ENCODE data around the gene CDC14B. TPM values are rescaled to one million over a fixed set of nuclear protein-coding genes. Genes with fewer than 3 reads are reported as not detected.
A peak's percentile ranks its signal among the peaks of the same experiment; 100 is the strongest.

The CDC14B gene
- total RNA-seq, 1 experiment from 2014 or later: 28.4 TPM

DNA sequence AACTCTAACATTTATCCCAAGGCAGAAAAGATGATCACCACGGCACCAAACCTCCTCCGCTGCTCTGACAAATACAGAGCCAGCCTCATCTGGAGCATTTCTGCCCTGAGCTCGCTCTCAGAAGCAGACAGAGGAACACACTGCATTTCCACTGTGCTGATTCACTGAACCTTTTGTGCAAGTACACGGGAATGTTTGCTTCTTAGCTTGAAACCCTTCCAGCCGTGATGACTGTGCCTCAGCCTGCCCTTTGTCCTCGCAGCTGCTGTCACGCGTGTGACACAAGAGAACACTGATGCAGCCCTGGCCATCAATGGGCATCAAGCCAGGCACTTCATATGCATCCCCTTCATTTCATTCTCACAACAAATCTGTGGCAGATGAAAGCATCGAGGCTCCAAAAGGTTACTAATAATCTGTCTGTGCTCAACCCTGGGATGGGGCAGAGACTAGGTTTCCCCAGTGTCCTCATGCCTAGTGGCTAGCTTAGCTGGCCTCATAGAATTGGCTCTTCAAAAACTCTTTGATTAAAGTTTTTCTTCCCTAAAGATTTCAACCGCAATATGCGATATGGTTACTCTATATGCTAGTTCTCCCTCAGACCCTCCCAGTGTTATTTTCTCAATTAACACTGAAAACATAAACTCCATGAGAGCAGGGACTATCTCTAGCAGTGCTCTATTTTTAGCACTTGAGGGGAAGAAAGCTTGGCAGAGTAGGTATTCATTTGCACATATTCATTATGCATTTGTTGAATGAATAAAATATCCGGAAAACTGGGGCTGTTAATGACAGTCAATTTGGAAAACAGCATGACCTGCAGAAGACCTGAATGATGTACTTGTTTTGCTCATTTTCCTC lies 7.3 kb downstream of the CDC14B start:
- no peak overlapping the region for H3T11ph ChIP-seq (ENCODE audit: low read length)
- peak overlapping the region; percentile 11 for H3K4me2 ChIP-seq (ENCODE audit: insufficient read depth, insufficient read length, low read length)
- no peak overlapping the region for H2AFZ ChIP-seq (ENCODE audit: low read length)
- Mint-ChIP-seq H3K27ac (peak overlapping the region; percentile 23 to 89 (median 34); a peak in 4 of 7 replicates), H3K36me3 (ENCODE audit: insufficient read depth in 1 of 3, low read depth in 3 of 3) (no peaks in the 10 kb centered on the region), H3K4me3 (peak overlapping the region in 1 of 2 experiments; percentile 55; a peak in 3 of 5 replicates), H3K9me3 (no peaks in the 10 kb centered on the region), H3K4me1 (peaks cover 17 to 19% of the 10 kb centered on the region in 2 experiments), H3K27me3 (ENCODE audit: low read depth) (peaks cover 14% of the 10 kb centered on the region)
- H3K14ac ChIP-seq (ENCODE audit: insufficient read depth, low read length): peak overlapping the region; percentile 79
- H3K56ac ChIP-seq (ENCODE audit: insufficient read length, low read depth, low read length): no peak overlapping the region
- H3K18ac ChIP-seq (ENCODE audit: insufficient read length, low read depth, low read length): peak overlapping the region; percentile 45
- H2BK20ac ChIP-seq (ENCODE audit: low read depth, low read length, poor library complexity, severe bottlenecking): no peak overlapping the region
- H3K27ac ChIP-seq (ENCODE audit: insufficient read length, low read depth, low read length): no peak overlapping the region
- no peak overlapping the region for H3K9ac ChIP-seq (ENCODE audit: extremely low read depth, insufficient read length, low read length)
- TF ChIP-seq, protein P1, sequence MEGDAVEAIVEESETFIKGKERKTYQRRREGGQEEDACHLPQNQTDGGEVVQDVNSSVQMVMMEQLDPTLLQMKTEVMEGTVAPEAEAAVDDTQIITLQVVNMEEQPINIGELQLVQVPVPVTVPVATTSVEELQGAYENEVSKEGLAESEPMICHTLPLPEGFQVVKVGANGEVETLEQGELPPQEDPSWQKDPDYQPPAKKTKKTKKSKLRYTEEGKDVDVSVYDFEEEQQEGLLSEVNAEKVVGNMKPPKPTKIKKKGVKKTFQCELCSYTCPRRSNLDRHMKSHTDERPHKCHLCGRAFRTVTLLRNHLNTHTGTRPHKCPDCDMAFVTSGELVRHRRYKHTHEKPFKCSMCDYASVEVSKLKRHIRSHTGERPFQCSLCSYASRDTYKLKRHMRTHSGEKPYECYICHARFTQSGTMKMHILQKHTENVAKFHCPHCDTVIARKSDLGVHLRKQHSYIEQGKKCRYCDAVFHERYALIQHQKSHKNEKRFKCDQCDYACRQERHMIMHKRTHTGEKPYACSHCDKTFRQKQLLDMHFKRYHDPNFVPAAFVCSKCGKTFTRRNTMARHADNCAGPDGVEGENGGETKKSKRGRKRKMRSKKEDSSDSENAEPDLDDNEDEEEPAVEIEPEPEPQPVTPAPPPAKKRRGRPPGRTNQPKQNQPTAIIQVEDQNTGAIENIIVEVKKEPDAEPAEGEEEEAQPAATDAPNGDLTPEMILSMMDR (conservative IDR thresholded peaks at IDR 0.05): no peak
- no peak overlapping the region for H3K23ac ChIP-seq (ENCODE audit: insufficient read length, low read depth, low read length)
- no peak overlapping the region for H3K4ac ChIP-seq (ENCODE audit: low read depth, low read length)
- H3K4me1 ChIP-seq (ENCODE audit: insufficient read depth, low read length): peaks cover 12% of the 10 kb centered on the region; the same call in 1 of the 2 replicates
- no peaks in the 10 kb centered on the region for H3K27me3 ChIP-seq (ENCODE audit: insufficient read depth, low read length)
- no peak overlapping the region for H2BK5ac ChIP-seq (ENCODE audit: insufficient read length, low read length)
- no peaks in the 10 kb centered on the region for H4K20me1 ChIP-seq (ENCODE audit: control insufficient read depth, insufficient read depth, insufficient read length)
- no CpG with 5 or more reads among the region's 12 CpGs for WGBS (ENCODE audit: extremely low coverage, insufficient read length, low lambda C conversion rate)
- no peaks in the 10 kb centered on the region for H3K23me2 ChIP-seq (ENCODE audit: insufficient read length, low read depth, low read length, poor library complexity, severe bottlenecking)
- H4K91ac ChIP-seq (ENCODE audit: insufficient read length, low read depth, low read length): no peak overlapping the region
- H2AK5ac ChIP-seq (ENCODE audit: insufficient read length, low read length): no peak overlapping the region
- H2BK120ac ChIP-seq (ENCODE audit: low read depth, low read length, poor library complexity, severe bottlenecking): no peak overlapping the region
- no peak overlapping the region for H4K5ac ChIP-seq (ENCODE audit: insufficient read length, low read depth, low read length)
- no peak for DNase-seq
- H4K8ac ChIP-seq (replicated peaks; ENCODE audit: insufficient read length, low read depth, low read length): no peak overlapping the region
- H2BK12ac ChIP-seq (ENCODE audit: insufficient read length, low read depth, low read length): no peak overlapping the region
- H3K79me2 ChIP-seq (ENCODE audit: insufficient read depth, low read length): peaks cover 9% of the 10 kb centered on the region; the same call in 1 of the 2 replicates
- H3K79me1 ChIP-seq (ENCODE audit: insufficient read depth, low read depth, low read length, poor library complexity, severe bottlenecking): peaks cover 6% of the 10 kb centered on the region
- H3K9me3 ChIP-seq (ENCODE audit: control insufficient read depth, low read depth, low read length): no peaks in the 10 kb centered on the region
- H2BK15ac ChIP-seq (ENCODE audit: low read depth, low read length): no peak overlapping the region
